Lower leg skin (tissue), 3 donors: ENCODE results near the gene C6orf89.

ENCODE experiments used
- POLR2A ChIP-seq, 2 donors: fragments of 450-650 bp; IDR thresholded peaks; one replicate each; pipeline ENCODE4 v1.6.1; 2016 to 2017; ENCODE audit warnings: antibody characterized with exemption in 2 of 2, mild to moderate bottlenecking in 1 of 2, moderate library complexity in 1 of 2
- TF ChIP-seq, protein P1 (sequence below), 3 donors: fragments of 450-650 bp; IDR thresholded peaks; one replicate each; pipeline ENCODE4 v1.5.1; 2016; ENCODE audit warnings: antibody characterized with exemption in 3 of 3, mild to moderate bottlenecking in 3 of 3, moderate library complexity in 2 of 3

DNA sequence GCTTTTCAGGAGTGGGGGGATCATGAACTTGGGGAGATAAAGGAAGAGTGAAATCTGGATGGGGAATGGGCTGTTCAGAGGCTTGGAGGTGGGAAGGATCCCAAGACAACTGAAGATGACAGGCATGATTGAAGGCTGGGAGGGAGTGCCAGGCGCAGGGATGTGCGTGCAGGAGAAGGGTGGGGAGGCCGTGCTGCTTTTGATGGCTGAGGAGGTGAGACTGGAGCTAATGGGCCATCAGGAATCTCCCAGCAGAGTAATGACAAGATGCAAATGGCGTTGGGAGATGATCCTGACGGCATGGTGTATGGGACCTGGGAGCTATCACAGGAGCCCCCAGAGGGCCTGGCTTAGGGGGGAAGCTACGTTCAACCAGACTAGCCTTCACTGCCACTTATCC is 48.1 kb upstream of the C6orf89 start:
- TF ChIP-seq, protein P1, sequence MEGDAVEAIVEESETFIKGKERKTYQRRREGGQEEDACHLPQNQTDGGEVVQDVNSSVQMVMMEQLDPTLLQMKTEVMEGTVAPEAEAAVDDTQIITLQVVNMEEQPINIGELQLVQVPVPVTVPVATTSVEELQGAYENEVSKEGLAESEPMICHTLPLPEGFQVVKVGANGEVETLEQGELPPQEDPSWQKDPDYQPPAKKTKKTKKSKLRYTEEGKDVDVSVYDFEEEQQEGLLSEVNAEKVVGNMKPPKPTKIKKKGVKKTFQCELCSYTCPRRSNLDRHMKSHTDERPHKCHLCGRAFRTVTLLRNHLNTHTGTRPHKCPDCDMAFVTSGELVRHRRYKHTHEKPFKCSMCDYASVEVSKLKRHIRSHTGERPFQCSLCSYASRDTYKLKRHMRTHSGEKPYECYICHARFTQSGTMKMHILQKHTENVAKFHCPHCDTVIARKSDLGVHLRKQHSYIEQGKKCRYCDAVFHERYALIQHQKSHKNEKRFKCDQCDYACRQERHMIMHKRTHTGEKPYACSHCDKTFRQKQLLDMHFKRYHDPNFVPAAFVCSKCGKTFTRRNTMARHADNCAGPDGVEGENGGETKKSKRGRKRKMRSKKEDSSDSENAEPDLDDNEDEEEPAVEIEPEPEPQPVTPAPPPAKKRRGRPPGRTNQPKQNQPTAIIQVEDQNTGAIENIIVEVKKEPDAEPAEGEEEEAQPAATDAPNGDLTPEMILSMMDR (IDR thresholded peaks at IDR 0.05) = no peak
- TF ChIP-seq POLR2A (IDR thresholded peaks at IDR 0.05) = no peak
